IgD-negative memory B cell (primary cell): ENCODE data around the gene MIEF1. TPM values are rescaled to one million over a fixed set of nuclear protein-coding genes. Genes with fewer than 3 reads are reported as not detected.

Experiments used
- H3K27ac Mint-ChIP-seq, 3 donors: one replicate each; pipeline ENCODE4 v1.8.0; 2020 to 2022; ENCODE audit warnings: mild to moderate bottlenecking in 3 of 3, mixed read lengths in 3 of 3, moderate library complexity in 1 of 3
- H3K27me3 Mint-ChIP-seq: one replicate; pipeline ENCODE4 v1.8.0; 2021; ENCODE audit warnings: mixed read lengths
- H3K36me3 Mint-ChIP-seq: one replicate; pipeline ENCODE4 v1.8.0; 2020; ENCODE audit warnings: mild to moderate bottlenecking, mixed read lengths
- H3K4me1 Mint-ChIP-seq, 3 donors: one replicate each; pipeline ENCODE4 v1.8.0; 2020 to 2022; ENCODE audit warnings: mixed read lengths in 3 of 3, mild to moderate bottlenecking in 1 of 3
- H3K4me3 Mint-ChIP-seq, 4 donors: one replicate each; pipeline ENCODE4 v1.8.0; 2020 to 2022; ENCODE audit warnings: mild to moderate bottlenecking in 4 of 4, mixed read lengths in 4 of 4, moderate library complexity in 3 of 4
- H3K9me3 Mint-ChIP-seq, 3 donors: one replicate each; pipeline ENCODE4 v1.8.0; 2020 to 2021; ENCODE audit warnings: mixed read lengths in 3 of 3, mild to moderate bottlenecking in 1 of 3
- polyA plus RNA-seq: library from polyadenylated mRNA; unstranded; fragments of 300-500 nt; fragmentation: Illumina TruSeq; gene quantifications from one replicate; pipeline ENCODE4 v1.2.3, GENCODE V29; 2021

The MIEF1 gene
- polyA plus RNA-seq, 1 donor from 2014 or later = 24.8 TPM

DNA sequence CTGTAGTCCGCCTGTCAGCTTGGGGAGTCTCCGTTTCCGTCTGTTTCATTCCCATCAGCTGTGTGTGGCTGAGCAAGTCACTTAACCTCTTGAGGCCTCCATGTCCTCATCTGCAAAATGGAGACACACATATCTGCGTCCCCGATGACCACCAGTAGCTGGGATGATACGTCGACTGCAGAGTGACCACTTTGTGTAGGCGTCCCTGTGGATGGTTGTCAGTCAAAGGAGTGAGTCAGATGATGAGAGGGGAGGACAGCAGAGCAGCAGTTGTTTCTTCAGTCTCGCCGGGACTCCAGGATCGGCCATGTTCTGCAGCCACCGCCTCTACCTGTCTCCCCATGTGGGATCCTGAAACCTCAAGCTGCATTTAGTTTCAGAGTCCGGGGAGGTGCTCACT lies 25.4 kb upstream of the MIEF1 start:
- Mint-ChIP-seq H3K27ac (peak overlapping the region in 1 of 3 donors; percentile 16), H3K9me3 (no peaks in the 10 kb centered on the region), H3K36me3 (no peaks in the 10 kb centered on the region), H3K27me3 (no peaks in the 10 kb centered on the region), H3K4me3 (no peak overlapping the region), H3K4me1 (peaks cover 14 to 29% (median 16%) of the 10 kb centered on the region in 3 donors)

DNA sequence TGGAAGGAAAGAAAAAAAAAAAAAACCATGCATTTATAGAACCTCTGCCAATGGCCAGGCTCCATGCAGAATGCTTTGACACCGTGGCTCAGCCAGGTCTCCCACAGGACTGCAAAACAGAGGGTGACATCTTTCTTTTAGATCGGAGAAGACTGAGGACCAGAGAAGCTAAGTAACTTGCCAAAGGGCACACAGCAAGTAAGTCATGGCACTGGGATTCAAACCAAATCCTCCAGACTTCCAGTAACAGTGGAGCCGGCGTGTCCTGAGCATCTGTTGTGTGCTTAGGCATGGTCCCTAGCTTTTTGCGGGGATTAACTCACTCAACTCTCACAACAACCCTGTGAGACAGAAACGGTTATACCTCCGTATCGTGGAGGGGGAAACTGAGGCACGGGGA lies 24.5 kb upstream of the MIEF1 start:
- H3K4me3 Mint-ChIP-seq = no peak overlapping the region
- H3K9me3 Mint-ChIP-seq = no peaks in the 10 kb centered on the region
- no peaks in the 10 kb centered on the region for H3K27me3 Mint-ChIP-seq
- H3K27ac Mint-ChIP-seq = no peak overlapping the region
- peaks cover 8 to 22% (median 11%) of the 10 kb centered on the region in 3 donors for H3K4me1 Mint-ChIP-seq
- H3K36me3 Mint-ChIP-seq = no peaks in the 10 kb centered on the region

DNA sequence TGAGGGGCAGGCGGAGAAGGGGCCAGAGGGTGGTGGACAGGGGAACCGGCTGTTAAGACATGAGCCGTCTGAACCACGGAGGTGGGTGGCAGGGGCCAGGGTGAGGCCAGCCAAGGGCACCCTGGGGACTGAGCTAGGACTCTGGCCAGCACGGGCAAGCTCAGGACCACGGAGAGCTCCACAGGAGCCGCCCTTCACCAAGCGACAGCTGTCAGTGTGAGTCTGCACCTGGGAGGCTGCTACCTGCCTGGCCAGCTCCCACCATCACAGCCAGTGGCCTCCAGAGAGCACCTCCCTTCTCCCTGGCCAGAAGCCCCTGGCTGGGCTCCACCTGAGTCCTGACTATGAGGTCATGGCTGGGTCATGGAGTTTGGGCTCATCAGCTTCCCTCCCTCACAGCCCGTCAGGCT lies 23.6 kb upstream of the MIEF1 start:
- no peaks in the 10 kb centered on the region for H3K27me3 Mint-ChIP-seq
- no peak overlapping the region for H3K4me3 Mint-ChIP-seq
- H3K36me3 Mint-ChIP-seq = no peaks in the 10 kb centered on the region
- H3K4me1 Mint-ChIP-seq = peaks cover 0 to 14% (median 3%) of the 10 kb centered on the region in 3 donors
- no peak overlapping the region for H3K27ac Mint-ChIP-seq
- no peaks in the 10 kb centered on the region for H3K9me3 Mint-ChIP-seq

DNA sequence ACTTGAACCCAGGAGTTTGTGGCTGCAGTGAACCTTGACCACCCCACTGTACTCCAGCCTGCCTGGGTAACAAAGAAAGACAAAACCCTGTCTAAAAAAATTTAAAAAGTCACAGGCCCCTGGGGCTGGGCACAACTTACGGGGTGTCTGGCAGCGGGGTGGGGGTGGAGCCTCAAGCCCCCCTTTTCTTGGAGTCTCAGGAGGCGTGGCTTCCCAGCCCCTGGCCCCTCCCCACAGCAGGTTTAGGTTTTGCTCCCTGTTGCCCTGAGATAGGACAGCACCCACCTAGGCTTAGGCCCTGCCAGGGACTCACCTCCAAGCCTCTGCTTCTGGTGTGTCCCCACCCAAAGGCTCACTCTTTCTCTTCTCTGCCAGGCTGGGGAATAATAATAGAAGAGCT lies 22.8 kb upstream of the MIEF1 start:
- Mint-ChIP-seq H3K27me3 (no peaks in the 10 kb centered on the region), H3K4me3 (no peak overlapping the region), H3K27ac (no peak overlapping the region), H3K4me1 (peaks cover 0 to 14% (median 3%) of the 10 kb centered on the region in 3 donors), H3K9me3 (no peaks in the 10 kb centered on the region), H3K36me3 (peaks cover 1% of the 10 kb centered on the region)

DNA sequence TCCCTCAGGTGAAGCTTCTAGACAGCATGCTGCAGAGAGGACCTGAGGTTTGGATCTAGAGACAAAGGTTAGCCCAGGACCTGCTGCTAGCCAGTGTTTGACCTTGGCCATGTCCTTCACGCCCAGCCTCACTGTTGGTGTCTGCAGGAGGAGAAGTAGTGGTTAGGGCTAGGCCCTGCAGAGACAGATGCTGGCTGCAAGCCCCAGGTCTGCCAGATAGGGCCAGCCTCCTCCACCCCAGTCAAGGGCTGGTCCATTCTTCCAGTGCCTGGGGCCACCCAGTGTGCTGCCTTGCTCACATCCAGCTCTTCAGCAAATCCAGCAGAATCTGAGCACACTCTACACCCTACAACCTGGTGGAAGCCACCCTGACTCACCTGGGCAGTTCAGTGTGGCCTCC lies 21.5 kb upstream of the MIEF1 start:
- Mint-ChIP-seq H3K4me3 (no peak overlapping the region), H3K27ac (no peak overlapping the region), H3K4me1 (peaks cover 0 to 13% (median 4%) of the 10 kb centered on the region in 3 donors), H3K27me3 (no peaks in the 10 kb centered on the region), H3K36me3 (peaks cover 1% of the 10 kb centered on the region), H3K9me3 (no peaks in the 10 kb centered on the region)

DNA sequence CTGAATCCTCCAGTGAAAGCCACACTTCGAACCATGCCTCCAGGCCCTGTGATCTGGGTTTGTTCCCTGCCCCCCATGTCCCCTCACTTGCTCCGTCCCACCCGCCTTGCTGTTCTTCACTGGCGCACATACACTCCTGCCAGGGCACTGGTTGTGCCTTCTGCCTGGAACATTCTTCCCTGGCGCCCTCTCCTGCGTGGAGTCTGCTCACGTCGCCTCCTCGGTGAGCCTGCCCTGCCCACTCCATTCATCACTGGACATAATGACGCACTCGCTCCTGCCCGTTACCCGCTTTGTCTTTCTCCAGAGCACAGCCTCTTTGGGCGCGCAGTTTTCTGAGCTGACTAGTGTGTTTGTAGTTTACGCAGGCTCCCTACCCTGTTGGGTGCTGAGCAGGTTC lies 21.0 kb upstream of the MIEF1 start:
- Mint-ChIP-seq H3K27me3 (no peaks in the 10 kb centered on the region), H3K4me3 (no peak overlapping the region), H3K9me3 (no peaks in the 10 kb centered on the region), H3K36me3 (peaks cover 1% of the 10 kb centered on the region), H3K4me1 (peaks cover 0 to 9% (median 2%) of the 10 kb centered on the region in 3 donors), H3K27ac (peak overlapping the region in 1 of 3 donors; percentile 16)

DNA sequence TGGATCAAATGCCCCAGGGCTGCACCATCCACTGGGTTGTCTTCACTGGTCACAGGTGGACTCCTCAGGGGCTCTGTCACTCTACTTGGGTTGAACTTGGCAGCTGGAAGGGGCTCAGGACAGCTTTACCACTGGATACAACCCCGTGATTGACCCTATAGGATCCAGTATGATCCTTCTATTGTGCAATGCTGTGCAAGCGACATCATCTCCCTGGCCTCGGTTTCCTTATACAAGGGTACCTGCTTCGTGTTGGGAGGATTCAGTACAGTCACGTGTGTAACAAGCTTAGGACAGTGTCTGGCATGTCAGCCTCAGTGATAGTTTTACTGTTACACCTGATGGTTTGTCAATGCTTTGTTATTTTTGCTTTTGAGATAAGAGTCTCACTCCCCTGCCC lies 20.5 kb upstream of the MIEF1 start:
- Mint-ChIP-seq H3K27ac (peak overlapping the region in 1 of 3 donors; percentile 16), H3K27me3 (no peaks in the 10 kb centered on the region), H3K4me3 (no peak overlapping the region), H3K36me3 (peaks cover 1% of the 10 kb centered on the region), H3K4me1 (peaks cover 0 to 6% (median 2%) of the 10 kb centered on the region in 3 donors), H3K9me3 (no peaks in the 10 kb centered on the region)

DNA sequence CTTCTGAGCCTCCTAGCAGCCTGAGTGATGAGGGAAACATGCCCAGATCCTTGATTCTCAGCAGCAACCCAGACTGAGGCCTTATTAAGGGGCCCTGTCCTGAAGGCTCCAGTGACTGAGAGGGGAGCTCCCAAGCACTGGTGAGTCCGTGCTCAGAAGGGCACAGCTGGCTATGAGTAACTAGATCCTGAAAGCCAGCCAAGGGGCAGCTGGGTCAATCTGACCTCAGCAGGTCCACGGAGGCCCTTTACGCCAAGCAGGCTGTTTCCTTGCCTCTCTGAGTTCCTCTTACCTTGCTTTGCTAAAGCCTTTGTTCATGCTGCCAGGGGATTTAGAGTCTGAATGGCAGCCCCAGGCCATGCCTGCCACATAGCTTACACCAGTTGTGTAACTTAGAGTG lies 19.3 kb upstream of the MIEF1 start:
- no peaks in the 10 kb centered on the region for H3K27me3 Mint-ChIP-seq
- no peak overlapping the region for H3K4me3 Mint-ChIP-seq
- peaks cover 0 to 5% (median 2%) of the 10 kb centered on the region in 3 donors for H3K4me1 Mint-ChIP-seq
- no peak overlapping the region for H3K27ac Mint-ChIP-seq
- peaks cover 1% of the 10 kb centered on the region for H3K36me3 Mint-ChIP-seq
- H3K9me3 Mint-ChIP-seq = no peaks in the 10 kb centered on the region

DNA sequence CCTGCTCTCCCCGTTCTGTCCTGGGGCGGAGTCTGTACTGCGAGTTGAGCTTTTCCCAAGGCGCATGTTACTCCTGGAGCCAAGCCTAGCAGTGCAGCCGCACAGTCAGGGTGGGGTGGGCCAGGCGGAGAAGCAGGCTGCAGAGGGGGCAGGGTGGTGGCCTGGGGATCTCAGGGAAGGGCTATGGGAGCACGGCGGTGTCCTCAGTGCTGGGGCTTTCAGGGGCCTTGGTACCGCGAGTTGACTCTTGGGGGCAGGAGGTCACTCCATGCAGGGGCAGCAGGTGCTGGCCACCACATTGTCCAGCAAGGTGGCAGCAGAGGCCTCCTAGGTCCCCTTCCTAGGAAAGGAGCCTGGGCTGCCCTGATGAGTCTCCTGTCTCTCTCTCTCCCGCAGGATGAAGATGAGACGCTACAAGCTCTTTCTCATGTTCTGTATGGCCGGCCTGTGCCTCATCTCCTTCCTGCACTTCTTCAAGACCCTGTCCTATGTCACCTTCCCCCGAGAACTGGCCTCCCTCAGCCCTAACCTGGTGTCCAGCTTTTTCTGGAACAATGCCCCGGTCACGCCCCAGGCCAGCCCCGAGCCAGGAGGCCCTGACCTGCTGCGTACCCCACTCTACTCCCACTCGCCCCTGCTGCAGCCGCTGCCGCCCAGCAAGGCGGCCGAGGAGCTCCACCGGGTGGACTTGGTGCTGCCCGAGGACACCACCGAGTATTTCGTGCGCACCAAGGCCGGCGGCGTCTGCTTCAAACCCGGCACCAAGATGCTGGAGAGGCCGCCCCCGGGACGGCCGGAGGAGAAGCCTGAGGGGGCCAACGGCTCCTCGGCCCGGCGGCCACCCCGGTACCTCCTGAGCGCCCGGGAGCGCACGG lies 14.9 kb upstream of the MIEF1 start:
- H3K4me3 Mint-ChIP-seq = no peak overlapping the region
- peaks cover 3% of the 10 kb centered on the region for H3K36me3 Mint-ChIP-seq
- no peaks in the 10 kb centered on the region for H3K9me3 Mint-ChIP-seq
- H3K27me3 Mint-ChIP-seq = no peaks in the 10 kb centered on the region
- peak overlapping the region in 1 of 3 donors; percentile 28 for H3K27ac Mint-ChIP-seq
- peaks cover 6 to 12% (median 6%) of the 10 kb centered on the region in 3 donors for H3K4me1 Mint-ChIP-seq

DNA sequence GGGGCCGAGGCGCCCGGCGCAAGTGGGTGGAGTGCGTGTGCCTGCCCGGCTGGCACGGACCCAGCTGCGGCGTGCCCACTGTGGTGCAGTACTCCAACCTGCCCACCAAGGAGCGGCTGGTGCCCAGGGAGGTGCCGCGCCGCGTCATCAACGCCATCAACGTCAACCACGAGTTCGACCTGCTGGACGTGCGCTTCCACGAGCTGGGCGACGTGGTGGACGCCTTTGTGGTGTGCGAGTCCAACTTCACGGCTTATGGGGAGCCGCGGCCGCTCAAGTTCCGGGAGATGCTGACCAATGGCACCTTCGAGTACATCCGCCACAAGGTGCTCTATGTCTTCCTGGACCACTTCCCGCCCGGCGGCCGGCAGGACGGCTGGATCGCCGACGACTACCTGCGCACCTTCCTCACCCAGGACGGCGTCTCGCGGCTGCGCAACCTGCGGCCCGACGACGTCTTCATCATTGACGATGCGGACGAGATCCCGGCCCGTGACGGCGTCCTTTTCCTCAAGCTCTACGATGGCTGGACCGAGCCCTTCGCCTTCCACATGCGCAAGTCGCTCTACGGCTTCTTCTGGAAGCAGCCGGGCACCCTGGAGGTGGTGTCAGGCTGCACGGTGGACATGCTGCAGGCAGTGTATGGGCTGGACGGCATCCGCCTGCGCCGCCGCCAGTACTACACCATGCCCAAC lies 14.1 kb upstream of the MIEF1 start:
- no peak overlapping the region for H3K27ac Mint-ChIP-seq
- peaks cover 3% of the 10 kb centered on the region for H3K36me3 Mint-ChIP-seq
- H3K27me3 Mint-ChIP-seq = no peaks in the 10 kb centered on the region
- no peak overlapping the region for H3K4me3 Mint-ChIP-seq
- no peaks in the 10 kb centered on the region for H3K9me3 Mint-ChIP-seq
- H3K4me1 Mint-ChIP-seq = peaks cover 6 to 12% (median 6%) of the 10 kb centered on the region in 3 donors

DNA sequence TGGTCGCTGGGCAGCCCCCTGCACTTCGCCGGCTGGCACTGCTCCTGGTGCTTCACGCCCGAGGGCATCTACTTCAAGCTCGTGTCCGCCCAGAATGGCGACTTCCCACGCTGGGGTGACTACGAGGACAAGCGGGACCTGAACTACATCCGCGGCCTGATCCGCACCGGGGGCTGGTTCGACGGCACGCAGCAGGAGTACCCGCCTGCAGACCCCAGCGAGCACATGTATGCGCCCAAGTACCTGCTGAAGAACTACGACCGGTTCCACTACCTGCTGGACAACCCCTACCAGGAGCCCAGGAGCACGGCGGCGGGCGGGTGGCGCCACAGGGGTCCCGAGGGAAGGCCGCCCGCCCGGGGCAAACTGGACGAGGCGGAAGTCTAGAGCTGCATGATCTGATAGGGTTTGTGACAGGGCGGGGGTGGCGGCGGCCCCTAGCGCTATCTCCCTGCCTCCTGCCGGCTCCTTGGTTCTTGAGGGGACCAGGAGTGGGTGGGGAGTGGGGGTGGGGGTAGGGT lies 13.5 kb upstream of the MIEF1 start:
- Mint-ChIP-seq H3K9me3 (no peaks in the 10 kb centered on the region), H3K4me3 (no peak overlapping the region), H3K27ac (peak overlapping the region in 1 of 3 donors; percentile 31), H3K27me3 (no peaks in the 10 kb centered on the region), H3K36me3 (peaks cover 2% of the 10 kb centered on the region), H3K4me1 (peaks cover 10 to 16% (median 12%) of the 10 kb centered on the region in 3 donors)

DNA sequence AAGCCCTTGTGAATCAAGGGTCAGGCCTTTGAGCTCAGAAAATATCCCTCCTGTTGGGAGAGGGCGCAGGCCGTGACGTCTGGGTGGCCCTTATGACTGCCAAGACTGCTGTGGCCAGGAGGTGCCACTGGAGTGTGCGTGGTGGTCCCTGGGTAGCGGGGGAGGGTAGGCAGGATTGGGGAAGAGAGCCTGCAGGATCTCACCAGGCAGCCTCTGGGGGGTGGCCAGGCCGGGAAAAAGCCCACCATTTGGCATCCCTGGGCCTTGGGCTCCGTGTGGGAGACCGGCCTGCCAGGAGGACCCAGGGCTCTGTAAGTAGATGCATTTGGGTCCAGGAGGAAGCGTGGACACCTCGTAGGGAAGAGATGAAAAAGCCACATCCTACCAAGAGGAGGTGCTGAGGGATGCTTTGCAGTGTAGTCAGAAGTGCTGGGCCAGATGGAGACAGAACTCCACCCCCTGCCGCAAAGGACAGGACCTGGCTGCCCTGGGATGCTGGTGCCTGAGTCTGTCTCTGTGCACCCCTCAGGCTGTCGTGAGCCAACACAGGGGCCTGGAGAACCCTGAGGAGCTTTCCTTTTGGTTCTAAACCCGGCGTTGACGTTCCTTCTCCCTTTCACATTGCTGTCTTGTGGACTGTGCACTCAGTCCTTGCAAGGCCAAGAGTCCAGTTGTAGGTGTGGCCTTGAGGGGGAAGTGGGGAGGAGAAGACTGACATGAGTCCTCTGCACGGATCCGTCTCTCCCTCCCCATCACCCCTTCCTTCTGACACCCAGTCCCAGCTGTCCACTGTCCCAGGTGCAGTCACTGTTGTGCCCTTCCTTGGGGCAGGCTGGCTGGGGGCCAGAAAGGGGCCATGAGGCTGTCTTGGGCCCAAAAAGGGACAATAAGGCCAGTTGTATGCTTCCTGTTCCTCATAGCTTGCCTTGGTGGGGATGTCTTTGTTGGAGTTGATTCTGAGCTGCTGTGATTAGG lies 12.7 kb upstream of the MIEF1 start:
- H3K4me1 Mint-ChIP-seq = peaks cover 11 to 16% (median 12%) of the 10 kb centered on the region in 3 donors
- H3K27ac Mint-ChIP-seq = peak overlapping the region in 1 of 3 donors; percentile 76
- no peaks in the 10 kb centered on the region for H3K27me3 Mint-ChIP-seq
- no peaks in the 10 kb centered on the region for H3K9me3 Mint-ChIP-seq
- H3K36me3 Mint-ChIP-seq = peaks cover 2% of the 10 kb centered on the region
- H3K4me3 Mint-ChIP-seq = peak overlapping the region in 1 of 4 donors; percentile 59

DNA sequence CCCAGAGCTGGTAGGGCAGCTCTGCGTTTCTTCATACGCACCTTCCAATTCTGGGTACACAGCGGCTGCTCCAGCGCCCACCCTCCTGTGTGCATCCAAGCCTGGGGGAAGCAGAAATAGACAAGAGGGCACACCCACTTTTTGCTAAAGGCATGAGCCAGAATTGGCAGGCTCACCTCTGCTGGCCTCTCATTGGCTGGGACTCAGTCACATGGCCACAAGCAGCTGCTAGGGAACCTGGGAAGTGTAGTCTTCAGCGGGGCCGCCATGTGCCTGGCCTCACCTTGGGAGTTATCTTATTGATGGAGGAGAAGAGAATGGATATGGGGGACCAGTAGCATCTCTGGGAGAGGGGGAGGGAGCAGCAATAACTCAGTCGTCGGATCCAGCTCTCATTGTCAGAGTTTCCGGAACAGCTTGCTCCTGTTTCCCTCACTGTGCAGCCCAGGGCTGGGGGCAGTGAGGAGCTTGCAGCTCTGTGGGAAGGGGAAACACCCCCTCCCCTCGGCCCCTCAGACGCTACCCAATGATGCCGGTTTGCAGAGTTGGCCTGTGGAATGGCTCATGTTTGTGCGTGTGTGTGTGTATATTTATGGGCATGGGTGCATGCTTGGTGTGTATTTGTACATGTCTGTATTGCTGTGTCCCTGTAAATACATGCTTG lies 11.8 kb upstream of the MIEF1 start:
- peaks cover 11 to 15% (median 12%) of the 10 kb centered on the region in 3 donors for H3K4me1 Mint-ChIP-seq
- no peaks in the 10 kb centered on the region for H3K27me3 Mint-ChIP-seq
- H3K4me3 Mint-ChIP-seq = peak overlapping the region in 2 of 4 donors; percentile 40 to 59
- H3K36me3 Mint-ChIP-seq = peaks cover 2% of the 10 kb centered on the region
- no peaks in the 10 kb centered on the region for H3K9me3 Mint-ChIP-seq
- H3K27ac Mint-ChIP-seq = peak overlapping the region in 2 of 3 donors; percentile 2 to 90
